ENCODE data around the gene MISP.

The MISP gene

GRCh38 chr19:780935-781334 is 30.0 kb downstream of the MISP start:
- no peak for DNase-seq

- DNase-seq, result no peak
Measured at GRCh38 chr19:781800-782184, 30.9 kb downstream of the MISP start.

DNA sequence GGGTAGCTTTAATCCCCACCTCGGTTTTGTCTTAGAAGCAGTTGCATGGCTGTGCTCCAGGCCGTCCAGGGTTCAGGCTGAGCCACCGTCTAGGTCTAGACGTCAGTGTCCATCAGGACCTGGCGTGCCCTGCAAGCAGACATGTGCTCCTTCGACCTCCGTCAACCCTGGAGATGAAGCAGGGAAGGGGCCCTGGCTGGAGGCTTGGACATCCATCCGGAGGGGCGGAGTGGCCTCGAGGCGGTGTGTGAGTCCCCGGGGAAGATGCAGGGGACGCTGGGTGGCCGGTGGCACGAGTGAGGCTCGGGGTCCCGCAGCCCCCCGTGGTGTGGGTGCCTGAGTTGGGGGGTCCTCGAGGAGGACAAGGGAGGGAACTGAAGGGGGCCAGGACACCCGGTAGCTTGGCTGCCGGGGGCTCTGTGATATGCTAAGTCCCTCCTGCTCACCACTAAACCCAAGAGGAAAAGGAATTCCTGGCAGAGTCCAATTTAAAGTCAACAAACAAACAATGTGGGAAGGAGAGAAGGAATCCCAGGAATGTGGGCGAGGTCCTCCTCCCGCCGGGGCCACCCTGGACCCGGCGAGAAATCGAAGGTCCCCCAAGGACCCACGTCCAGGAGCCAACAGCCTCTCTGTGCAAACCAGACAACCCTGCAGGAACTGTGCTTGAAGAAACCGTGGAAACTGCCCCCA is 31.4 kb downstream of the MISP start:
- DNase-seq, result no peak

DNA sequence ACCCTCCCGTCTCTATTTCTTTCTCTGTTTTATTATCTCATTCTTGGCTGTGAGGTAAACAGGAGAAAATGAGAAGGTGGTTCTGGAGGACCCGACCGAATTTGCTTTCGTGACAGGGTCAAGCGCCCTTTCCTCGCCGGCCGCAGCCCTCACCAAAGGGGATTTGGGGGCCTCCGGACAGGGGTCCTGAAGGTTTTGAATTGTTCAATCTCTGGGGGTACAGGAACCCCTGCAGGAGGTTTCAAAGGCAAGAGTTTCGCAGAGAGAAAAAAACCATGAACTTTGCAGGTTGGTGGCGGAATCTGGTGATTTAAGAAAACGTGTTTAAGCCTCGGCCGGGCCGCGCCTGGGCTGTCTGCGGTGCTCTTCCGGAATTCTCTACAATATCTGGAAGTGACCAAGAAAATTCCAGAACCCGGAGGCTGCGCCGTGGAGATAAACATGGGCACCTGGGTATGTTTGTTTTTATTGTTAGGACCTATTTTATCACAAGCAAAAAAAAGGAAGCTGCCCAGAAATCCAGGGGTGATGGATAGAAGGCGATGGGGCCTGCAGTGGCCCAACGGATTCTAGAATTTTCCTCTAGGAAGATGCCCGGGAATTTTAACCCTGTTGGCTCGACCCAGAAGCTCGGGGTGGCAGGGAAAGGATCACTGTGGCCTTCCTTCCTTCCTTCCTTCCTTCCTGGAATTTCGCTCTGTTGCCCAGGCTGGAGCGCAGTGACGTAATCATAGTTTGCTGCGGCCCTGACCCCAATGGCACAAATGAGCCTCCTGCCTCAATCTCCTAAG is 32.2 kb downstream of the MISP start:
- no peak for DNase-seq

DNA sequence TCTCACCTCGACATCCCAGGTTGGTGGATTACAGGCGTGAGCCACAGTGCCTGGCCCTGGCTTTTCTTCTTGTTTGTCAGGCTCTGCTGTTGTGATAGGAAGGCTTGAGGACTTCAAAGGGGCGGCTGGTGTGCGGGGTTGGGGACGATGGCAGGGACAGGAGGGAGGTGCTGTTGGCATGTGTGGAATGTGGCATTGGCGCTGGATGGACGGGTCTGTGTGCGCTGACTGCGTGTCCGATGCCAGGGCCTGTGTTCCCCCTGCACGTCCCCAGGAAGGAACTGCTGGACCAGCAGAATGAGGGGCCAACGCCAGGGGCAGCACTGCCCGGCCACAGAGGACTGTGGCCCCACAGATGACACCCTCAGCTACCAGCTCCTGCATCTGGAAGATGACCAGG is 33.6 kb downstream of the MISP start:
- no peak for DNase-seq

GRCh38 chr19:787536-787935 is 36.6 kb downstream of the MISP start:
- DNase-seq, result no peak

DNA sequence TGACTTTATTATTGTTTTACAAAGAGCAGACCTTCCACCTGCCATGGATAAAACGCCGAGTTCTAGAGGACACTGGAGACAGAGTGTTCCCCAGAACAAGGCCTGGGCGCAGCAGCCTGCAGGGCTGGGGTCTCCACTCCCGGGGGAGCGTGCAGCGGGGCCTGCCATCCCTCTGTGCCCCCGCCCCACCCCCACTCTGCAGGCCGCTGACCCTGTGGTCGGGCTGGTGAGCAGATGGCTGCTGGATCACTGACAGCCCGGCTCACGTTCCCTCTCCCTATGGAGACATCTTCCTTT is 37.7 kb downstream of the MISP start:
- DNase-seq, result no peak

DNA sequence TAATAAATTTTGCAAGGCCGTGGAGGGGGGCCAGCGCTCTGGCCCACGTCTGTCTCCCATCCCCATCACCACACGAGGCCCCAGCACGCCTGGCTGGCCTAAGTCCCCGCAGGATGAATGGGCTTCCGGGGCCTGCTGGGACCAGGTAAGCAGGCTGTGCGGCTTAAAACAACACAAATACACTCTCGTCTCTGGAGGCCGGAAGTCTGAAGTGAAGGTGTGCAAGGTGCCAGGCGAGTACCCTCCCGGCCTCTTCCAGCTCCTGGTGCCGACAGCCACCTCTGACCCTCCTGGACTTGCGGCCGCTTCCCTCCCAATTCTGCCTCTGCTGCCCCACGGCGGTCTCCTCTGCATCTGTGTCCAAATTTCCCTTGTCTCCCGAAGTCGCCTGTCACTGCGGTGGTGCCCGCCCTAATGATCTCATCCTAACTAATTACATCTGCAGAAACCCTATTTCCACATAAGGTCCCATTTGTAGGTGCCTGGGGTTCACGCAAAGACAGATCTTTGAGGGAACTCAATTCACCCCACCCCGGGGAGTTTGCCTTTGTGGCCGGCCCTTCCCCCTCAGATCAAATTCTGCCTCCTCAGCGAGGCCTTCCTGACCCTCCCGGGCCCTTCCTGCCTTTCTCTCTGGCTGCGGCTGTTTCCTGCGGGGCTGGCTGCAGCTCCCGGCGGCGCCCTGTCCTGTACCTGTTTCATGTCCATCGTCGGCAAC is 38.2 kb downstream of the MISP start:
- no peak for DNase-seq

- DNase-seq, result no peak
Measured at GRCh38 chr19:789701-790060, 38.8 kb downstream of the MISP start.

DNA sequence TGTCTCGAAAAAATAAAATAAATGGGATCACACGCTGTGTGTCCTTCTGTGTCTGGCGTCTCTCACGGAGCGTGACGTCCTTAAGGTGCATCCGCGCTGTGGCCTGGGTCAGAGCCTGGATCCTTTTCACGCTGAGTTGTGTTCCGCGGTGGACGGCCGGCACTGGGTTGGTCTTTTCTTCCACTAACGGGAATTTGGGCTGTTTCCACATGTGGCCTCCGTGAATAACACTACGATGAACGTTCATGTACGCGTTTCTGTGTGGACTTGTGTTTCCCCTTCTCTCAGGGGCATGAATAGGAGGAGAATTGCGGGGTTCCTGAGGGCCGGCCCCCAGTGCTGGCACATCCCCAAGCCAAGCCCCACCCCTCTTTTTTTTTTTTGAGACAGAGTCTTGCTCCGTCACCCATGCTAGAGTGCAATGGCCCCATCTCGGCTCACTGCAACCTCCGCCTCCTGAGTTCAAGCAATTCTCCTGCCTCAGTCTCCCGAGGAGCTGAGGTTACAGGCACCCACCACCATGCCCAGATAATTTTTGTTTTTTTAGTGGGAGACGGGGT is 40.2 kb downstream of the MISP start:
- DNase-seq, result no peak

DNA sequence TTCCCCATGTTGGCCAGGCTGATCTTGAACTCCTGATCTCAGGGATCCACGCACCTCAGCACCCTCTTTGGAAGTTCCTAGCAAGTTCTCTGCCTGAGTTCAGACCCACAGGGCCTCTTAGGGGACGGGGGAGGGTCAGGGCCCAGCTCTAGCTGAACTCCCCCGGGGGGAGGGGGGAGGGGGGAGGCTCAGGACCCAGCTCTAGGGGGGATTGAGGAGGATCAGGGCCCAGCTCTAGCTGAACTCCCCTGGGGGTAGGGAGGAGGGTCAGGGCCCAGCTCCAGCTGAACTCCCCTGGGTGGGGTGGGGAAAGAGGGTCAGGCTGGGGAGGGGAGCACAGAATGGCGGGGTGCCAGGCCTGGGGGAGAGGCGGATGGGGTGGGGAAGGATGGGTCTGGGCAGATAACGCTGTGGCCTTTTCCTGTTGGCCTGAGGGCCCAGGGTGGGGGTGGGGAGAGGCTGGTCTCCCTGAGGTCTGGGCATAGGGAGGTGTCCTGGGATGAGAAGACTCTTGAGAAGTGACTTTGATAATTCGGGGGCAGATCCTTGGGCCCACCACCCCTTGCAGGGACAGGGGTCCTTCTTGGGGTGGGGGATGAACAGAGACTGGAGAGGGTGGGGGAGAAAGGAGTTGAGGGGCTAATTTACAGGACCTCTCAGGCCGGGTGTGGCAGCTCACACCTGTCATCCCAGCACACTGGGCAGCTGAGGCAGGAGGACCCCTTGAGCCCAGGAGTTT is 40.8 kb downstream of the MISP start:
- DNase-seq, result no peak

- DNase-seq, result no peak
Measured at GRCh38 chr19:792306-792885, 41.5 kb downstream of the MISP start.

DNA sequence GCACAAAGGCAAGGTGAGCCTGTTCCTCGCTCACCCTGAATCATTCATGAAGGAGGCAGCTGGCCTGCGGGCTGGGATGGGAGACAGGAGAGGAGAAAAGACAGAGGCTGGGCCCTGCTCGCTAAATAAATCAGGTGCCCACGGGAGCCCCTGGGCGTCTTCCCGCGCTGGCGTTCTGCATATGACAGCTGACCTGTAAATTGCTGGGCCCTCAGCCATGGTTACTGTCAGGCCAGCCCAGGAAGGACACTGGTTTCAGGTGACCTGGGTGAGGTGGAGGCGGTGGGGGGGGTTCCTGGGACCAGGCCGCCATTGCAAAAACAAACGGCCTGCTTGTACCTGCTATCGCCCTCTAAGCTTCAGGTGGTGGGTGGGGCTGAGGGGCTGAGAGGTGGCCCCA is 42.9 kb downstream of the MISP start:
- no peak for DNase-seq

- no peak for DNase-seq
Measured at GRCh38 chr19:795073-795611, 44.2 kb downstream of the MISP start.

- no peak for DNase-seq
Measured at GRCh38 chr19:795691-796581, 45.0 kb downstream of the MISP start.

DNA sequence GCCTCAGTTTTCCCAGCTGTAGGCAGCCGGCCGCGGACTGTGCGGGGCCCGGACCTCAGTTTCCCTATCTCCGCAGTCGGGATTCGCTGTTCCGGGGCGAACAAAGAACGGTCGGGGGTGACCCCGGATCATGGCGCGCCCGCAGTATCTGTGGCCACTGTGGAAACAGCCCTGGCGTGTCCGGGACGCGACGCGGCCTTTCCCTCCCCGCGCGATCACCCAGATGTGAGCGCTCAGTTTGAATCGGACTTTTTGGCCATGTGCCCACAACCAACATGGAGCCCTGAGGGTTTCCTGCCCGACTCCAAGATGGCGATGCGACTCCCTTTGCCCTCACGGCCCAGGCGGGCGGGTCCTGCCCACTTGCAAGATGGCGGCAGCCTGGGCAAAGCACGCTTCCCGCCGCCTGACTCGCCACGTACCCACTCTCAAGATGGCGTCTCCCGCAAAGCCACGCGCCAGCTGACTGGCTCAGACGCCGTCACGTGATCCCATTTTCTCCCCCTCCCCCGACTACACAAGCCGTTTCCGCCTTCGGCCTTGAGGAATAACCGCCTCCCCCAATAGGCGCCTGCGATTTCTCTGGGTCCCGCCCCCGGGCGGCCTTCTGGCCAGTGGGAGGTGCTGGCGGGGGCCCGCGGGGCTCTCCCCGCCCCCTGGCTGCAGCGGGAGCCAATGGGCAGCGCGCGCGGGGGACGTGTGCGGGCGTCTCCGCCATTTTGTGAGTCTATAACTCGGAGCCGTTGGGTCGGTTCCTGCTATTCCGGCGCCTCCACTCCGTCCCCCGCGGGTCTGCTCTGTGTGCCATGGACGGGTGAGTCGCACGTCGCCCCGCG is 46.0 kb downstream of the MISP start, which contains the start of gene PTBP1:
Gene PTBP1 (plus strand): TSS at position 761 of the 836 bp plus-strand sequence. CDS start 46 bp downstream, at position 807.
- DNase-seq, result peak; percentile 100

DNA sequence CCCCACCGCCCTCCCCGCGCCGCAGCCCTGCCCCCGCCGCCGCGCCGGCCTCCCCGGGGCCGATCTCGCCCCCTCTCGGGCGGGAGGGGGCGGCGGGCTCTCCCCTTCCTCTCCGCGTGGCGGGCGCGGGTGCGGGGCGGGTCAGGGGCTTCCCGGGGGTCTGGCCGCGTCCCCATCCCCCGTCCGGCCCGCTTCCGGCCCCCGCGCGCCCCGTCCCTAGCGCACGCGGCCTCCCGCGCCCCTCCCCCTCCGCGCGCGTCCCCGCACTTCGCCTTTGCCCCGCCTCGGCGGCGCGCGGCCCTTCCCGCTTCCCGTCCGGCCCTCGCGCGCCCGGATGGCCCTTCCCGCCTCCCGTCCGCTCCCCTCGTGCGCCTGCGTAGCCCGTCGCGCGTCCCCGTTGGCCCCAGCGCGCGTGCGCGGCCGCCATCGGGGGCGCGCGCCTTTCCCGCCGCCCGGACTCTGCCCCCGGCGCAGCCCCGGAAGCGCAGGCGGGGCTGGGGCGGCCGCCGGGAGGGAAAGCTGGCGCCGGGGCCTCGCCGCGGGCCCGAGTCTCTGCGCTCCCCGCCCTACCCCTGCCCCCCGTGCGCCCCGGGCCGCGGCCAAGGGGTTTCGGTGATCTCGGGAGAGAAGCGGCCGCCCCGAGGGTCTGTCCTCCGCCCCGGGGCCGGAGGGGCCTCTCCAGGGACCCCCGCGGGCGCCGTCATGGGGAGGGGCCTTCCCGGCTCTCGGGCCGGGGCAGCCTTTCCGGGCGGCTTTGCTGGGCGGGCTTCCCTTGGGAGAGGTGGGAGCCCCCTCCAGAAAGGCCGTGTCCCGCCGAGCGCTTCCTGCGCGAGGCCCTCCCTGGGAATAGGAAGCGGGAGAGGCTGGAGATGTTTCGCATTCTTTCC is 46.9 kb downstream of the MISP start:
- DNase-seq, result peak; percentile 87

DNA sequence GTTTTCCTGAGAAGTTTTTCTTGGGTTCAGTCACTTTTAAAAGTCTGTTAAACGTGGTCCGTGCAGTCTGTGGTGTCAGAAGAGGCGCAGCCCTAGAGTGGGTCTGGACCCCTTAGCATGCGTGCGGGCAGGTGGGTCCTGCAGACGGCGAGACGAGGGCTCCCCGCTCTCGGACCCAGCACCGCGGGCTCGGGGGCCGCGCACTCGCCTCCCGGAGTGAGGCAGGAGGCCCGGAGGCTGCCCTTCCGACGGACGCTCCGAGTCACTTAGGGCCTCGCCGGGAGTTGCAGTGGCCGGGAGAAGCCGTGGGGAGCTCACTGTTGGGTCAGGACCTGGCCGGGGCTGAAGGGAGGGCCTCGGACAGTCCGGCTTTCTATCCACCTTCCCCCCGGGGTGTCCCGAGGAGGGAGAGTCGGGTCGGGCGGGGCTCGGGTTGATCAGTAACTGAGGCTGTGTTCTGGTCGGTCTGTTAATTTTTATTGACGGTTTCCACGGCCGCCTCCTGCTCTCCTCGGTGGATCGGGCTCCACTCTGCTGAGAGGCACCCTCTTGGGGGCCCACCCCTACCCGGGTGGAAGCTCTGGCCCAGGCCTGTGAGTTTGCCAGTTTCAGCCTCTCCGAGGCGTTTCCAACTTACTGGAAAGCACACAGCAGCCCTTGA is 47.6 kb downstream of the MISP start:
- no peak for DNase-seq

Measured in NCI-H2029 (cell line).